ENCODE measurements around the gene ARRB1.
"Not testable (repeated sequence)": the region's sequence is repeated elsewhere in the genome, so short reads cannot be mapped to it uniquely, and the experiment has no call there.

Gene ARRB1

DNA sequence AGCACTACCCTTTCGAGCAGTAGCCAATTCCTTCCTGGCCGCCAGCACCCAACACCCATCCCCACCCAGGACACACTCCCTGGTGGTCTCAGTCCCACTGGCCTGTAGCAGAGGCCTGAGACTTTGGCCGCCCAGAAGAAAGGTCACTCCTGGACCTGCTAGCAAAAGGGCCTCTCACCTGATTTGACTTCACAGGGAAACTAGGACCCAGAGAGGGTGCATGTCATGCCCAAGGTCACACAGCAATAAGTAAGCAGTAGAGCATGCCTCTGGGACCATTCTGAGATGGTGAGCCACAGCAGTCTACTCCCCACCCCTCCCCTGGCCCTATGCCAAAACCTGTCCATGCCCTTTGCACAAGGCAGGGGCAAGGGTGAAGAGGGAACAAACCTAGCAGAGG, 7.3 kb downstream of the ARRB1 start:
- DNase-seq (ENCODE audit: low read depth, low spot score) = no peak

DNA sequence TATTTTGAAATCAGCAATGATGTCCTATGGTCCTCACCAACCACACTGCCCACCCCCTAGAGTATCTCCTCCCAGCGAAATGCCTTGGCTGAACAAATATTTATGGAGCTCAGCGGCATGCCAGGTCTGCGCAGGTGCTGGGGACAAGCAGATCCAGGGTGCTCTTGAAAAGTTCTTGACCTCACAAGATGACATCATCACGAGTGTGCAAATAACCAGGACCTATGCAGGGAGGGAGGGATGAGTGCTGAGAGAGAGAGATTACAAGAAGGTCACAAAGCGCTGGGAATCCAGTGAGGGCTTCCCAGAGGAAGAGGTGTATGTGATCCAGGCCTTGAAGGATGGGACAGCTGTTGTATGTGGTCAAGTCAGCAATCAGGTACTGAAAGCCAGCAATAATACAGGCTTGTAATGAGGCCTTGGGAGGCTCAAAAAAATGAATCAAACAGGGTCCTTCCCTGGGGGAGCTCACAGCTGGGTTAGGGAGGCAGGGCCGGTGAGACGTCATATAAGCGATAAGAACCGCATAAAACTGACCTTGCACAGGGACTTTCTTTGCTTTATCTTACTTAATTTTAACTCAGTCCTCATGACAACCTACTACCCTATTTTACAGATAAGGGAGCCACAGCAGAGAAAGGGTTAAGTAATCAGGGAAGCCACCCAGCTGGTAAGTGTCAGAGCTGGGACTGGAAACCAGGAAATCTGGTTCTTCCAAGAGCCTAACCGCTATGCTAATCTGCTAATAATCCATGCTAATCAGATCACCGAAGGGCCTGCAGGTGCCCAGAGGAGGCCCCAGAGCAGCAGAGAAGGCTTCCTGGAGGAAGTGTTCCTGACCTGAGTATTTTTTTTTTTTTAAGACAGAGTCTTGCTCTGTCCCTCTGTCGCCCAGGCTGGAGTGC, 8.2 kb downstream of the ARRB1 start:
- no peak for DNase-seq (ENCODE audit: low read depth, low spot score)

DNA sequence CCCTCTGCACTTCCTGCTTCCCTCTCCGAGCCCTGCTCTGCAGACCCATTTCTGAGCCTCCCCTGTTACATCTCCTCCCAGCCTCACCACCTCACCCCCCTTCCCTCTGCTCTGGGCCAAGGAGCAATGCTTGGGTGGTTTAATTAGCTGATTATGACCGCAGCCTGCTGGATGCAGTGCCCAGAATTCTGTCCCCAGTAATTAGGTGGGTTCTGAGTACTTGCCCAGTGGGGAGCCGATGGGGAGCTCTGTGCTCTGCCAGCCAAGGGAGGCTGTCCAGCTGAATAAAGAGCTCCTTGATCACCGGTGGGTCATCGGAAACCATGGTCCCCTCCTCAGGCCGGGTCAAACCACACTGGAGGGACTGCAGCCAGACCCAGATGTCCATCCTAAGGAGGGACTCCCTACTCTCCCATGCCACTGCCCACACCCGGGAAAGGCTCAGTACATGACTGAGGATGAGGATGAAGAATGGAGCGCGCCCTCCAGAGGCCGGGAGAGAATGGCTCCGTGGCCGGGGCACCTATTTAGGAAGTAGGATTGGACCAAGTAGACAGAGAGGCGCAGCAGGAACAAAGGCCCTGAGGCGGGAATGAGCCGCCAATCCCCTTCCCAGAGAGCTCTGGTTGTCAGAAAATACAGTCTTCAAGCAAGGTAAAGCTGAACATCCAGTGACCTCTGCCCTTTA, 9.1 kb downstream of the ARRB1 start:
- peak; percentile 82 for DNase-seq (ENCODE audit: low read depth, low spot score)

DNA sequence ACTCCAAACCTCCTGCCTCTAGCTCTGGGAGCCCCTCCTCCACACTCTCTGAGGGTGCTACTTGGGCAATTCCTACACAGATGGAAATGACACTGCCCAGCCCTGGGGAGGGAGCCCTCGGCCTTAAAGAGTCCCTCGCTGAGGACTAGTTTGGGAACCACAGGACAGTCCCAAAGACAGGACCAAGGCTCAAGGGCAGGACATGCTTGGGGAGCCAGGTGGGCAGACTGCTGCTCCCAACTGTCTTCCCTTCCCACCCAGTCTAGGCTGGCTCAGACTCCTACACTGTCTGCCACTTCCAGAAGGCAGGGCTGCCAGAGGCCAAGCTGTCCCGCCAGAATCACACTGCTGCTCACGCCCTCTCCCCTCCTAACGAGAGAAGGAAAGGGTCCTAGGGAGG, 9.8 kb downstream of the ARRB1 start:
- no peak for DNase-seq (ENCODE audit: low read depth, low spot score)

DNA sequence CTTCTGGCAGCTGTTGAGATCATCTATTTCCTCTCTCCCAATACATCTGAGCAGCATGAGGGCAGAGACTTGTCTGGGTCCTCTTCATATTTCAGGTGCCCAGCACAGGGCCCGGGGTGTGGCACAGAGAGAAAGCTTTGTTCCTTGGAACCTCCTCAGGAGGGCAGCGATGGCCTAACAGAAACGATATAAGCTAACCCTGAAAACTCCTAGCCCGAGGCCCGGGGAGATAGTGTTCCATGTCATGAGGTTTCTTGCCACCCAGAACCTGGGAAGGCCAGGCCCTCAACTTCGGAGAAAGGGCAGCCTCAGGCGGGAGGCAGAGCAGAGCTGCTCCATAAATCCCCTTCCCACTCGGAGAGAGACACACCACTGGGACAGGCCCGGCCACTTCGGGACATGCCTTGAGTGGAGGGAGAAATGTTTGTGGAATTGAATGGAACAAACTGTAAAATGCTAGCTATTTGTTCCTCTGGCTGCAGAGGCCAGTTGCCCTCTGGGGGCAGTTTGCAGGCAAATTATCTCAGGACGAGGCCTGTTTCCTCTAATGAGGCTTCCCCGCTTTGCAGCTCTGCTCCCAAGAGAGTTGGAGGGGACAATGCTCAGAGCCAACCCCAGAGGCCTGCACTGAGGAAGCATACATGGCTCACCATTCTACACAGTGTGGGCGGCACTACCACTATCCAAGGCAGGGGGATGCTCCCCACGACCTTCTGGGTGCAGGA, 11.6 kb downstream of the ARRB1 start:
- no peak for DNase-seq (ENCODE audit: low read depth, low spot score)

DNA sequence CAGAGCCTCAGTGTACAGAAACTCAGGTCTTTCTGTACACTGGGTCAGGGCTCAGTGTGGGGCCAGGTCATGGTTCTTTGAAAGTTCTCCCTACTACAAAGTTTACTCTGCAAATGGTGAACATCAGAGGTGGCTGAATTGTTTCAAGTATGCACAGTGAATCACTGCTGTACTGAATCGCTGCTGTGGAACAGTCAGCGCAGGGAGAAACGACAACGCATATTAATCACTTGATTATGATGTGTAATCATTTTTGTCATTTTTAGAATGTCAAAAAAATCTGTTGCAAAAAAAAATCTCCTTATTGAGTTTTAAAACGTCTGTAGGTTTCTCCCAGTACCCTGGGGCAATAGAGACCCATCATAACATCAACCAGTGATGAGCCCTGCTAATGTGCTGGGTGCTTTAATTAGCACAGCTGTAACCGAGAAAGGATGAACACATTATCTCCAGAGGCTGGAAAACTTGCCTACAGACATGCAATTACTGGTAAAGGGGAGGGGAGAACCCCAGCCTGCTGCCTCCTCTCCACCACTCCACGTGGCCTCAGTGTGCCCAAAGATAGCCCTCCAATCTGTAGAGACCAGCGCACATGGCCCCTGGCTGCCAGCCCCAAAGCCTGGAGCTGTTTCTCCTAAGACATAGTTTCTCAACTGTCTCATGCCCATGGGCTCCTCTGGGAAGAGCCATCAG, 12.8 kb downstream of the ARRB1 start:
- no peak for DNase-seq (ENCODE audit: low read depth, low spot score)

DNA sequence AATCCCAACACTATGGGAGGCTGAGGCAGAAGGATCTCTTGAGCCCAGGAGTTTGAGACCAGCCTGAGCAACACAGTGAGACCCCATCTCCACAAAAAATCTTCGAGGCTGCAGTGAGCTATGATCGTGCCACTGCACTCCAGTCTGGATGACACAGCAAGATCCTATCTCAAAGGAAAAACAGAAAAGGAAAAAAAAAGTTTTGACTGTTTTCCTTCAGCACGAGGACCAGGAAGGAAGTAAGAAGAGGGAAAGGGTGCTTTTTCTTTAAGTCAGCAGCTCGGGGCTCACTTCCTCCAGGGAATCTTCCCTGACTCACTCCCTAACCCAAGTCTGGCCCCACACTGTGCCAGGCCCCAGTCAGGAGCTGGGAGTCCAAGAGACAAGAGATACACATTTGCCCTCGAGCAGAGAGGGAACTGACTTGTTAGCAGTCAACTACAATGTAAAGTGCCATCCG, 14.2 kb downstream of the ARRB1 start:
- DNase-seq (ENCODE audit: low read depth, low spot score) = no peak

DNA sequence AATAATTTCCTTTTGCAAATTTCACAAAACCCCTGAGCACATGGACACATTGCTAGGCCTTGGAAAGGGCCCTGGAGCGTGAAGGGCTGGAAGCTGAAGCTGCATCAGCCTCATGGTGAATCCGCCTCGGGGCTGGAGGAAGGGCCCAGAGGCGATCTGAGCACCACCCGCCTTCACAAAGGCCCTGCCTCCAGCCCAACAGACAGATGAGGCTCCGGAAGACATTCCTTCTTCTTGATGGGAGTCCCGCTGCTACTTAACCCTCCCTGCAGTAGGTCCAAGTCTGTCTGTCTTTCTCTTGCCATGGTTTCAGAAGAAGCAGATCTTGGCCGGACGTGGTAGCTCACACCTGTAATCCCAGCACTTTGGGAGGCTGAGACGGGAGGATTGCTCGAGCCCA, 16.5 kb downstream of the ARRB1 start:
- no peak for DNase-seq (ENCODE audit: low read depth, low spot score)

DNA sequence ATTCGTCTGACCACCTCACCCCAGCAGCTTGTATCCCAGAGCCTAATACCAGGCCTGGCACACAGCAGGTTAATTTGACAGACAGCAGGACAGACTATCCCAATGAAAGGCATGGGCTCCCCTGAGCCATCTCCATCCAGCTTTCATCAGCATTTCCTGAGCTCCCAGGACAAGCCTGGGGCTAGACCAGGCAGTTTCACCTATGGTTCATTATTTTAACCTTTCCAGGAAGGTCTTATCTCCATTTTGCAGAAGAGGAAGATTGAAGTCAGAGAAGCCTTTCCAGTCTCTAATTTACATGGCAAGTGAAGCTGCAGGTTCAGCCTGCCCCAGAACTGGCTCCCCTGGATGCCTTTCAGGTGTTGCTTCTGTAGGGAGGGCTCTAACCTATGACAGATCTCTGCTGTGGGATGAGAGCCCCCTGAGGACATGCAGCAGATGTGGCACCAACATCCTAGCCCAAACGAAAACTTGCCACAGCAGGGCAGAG, 17.0 kb downstream of the ARRB1 start:
- no peak for DNase-seq (ENCODE audit: low read depth, low spot score)

DNA sequence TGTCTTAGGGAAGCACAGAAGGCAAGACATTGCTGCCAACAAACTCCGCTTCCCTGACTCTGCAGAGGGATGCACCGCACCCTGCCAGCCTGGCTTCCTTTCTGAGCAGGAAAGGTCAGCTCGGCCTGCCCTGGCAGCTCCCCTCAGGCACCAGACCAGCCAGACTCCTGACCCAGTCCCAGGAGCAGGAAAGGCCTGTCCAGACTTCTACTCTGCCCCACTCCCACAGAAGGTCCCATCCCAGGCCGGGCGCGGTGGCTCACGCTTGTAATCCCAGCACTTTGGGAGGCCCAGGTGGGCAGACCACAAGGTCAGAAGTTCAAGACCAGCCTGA, 17.7 kb downstream of the ARRB1 start:
- no peak for DNase-seq (ENCODE audit: low read depth, low spot score)

DNA sequence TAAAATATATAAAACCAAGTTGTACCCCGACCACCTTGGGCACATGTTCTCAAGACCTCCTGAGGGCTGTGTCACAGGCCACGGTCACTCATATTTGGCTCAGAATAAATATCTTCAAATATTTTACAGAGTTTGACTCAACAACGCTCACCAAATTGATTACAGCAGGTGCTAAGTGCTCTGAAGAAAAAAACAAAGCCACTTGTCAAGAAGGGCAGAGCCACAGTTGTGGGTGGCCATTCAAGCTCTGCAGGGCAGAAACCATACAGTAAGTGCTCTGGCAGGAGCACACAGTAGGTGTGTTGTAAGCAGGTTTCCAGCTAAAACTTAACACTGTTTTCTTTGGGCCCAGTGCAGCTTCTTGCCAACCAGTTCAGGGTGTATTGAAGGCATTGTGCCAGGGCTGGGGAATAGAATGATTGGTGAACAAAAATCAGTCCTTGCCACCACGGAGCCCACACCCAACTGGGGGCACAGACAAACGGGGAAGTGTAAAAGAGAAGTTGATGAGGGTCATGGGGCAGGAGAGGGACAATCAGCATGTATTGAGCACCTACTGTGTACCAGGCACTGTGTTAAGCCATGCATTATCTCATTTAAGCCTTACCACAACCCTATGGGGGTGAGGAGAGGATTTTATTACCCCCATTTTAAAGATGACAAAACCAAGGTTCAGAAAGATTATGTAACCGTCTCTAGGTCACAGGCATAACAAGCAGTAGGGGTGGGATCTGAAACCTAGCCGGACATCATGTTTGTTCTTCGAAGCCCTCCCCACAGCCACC, 18.2 kb downstream of the ARRB1 start:
- DNase-seq (ENCODE audit: low read depth, low spot score) = no peak

DNA sequence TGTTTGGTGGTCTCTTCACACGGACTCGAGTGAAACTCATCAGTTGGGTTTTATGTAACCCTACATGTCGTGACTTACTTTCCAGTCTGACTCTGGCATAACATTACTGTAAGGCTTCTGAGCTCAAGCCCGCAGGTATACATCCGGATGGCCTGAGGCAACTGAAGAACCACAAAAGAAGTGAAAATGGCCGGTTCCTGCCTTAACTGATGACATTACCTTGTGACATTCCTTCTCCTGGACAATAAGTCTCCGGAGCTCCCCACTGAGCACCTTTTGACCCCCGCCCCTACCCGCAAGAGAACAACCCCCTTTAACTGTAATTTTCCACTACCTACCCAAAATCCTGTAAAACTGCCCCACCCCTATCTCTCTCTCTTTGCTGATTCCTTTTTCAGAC, 19.7 kb downstream of the ARRB1 start:
- not testable (repeated sequence) for DNase-seq (ENCODE audit: low read depth, low spot score)

DNA sequence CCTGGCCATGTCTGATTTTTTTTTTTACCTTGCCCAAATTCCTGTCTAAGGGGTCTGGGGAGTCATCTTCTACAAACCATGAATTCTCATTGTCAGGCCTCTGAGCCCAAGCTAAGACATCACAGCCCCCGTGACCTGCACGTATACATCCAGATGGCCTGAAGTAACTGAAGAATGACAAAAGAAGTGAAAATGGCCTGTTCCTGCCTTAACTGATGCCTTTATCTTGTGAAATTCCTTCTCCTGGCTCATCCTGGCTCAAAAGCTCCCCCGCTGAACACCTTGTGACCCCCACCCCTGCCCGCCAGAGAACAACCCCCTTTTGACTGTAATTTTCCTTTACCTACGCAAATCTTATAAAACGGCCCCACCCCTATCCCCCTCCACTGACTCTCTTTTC, 20.2 kb downstream of the ARRB1 start:
- not testable (repeated sequence) for DNase-seq (ENCODE audit: low read depth, low spot score)

DNA sequence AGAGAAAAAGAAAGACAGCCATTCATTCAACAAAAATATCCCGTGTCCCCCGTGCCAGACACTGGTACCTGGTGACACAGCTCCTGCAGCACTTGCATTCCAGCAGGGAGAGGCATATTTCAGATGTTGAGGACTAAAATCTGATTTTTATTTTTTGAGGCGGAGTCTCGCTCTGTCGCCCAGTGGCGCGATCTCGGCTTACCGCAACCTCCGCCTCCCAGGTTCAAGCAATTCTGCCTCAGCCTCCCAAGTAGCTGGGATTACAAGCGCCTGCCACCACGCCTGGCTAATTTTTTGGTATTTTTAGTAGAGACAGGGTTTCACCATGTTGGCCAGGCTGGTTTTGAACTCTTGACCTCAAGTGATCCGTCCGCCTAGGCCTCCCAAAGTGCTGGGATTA, 20.6 kb downstream of the ARRB1 start:
- not testable (repeated sequence) for DNase-seq (ENCODE audit: low read depth, low spot score)

DNA sequence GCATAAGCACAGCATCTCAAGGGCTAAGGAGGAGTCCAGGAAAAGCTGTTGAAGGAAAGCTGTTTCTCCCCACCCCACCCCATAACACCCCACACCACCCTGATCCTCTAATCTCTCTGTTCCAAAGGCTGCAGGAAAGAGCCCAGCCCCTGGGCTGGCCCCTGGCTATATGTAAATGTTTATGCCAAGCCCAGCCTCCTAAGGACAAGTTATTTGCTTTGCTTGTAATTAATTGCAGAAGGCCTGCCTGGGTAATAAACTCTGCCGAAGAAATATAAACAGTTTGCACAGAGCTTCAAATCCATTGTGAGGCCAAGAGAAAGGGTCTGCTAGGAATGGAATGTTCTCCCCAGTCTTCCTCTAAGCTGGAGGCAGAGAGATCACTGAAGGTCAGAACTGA, 21.2 kb downstream of the ARRB1 start:
- DNase-seq (ENCODE audit: low read depth, low spot score) = no peak

DNA sequence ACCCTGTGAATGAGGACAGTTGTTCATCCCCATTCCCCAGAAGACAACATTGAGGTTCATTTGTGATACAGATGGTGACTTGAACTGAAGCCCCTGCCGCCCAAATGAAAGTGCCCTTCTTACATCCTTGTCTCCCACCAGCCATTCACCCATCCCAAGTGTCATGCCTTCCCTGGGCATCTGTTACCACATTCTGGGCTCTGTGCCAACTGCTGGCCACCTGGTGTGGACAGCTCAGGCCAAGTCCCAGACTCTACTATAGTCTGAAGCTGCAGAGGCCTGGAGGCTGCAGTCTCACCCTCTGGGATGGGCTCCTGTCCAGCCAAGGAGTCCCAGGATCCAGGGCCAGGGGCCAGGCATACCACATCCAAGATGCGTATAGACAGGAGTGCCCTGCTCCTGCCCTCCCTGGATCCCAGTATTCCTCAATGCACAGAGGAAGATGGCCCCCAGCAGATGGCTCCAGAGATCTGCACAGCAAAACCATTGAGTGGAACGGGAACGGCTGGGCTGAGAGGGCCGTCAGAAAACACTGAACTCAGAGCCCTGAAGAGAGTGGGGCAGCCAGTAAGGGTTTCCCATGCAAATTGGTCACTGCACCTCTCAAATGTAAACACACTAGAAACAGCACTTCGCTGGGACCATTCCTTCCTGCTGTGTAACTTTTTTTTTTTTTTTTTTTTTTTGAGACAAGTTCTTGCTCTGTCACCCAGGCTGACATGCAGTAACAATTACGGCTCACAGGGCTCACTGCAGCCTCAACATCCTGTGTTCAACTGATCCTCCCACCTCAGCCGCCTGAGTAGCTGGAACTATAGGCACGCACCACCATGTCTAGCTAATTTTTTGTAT, 22.8 kb downstream of the ARRB1 start:
- DNase-seq (ENCODE audit: low read depth, low spot score) = peak; percentile 77

DNA sequence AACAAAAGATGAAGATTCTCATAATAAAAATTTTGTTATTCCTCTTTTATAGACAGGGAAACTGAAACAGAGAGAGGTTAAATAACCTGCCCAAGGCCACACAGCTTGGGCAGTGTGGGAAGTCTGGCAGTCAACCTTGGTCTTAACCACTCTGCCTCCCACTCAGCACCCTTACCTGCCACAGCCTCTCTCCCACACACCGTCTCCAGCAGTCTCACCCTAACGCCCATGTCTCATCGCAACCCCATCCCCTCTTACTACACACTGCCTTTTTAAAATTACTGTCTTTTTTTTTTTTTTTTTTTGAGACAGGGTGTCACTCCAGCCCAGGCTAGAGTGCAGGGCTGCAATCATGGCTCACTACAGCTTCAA, 25.0 kb downstream of the ARRB1 start:
- DNase-seq (ENCODE audit: low read depth, low spot score) = no peak

DNA sequence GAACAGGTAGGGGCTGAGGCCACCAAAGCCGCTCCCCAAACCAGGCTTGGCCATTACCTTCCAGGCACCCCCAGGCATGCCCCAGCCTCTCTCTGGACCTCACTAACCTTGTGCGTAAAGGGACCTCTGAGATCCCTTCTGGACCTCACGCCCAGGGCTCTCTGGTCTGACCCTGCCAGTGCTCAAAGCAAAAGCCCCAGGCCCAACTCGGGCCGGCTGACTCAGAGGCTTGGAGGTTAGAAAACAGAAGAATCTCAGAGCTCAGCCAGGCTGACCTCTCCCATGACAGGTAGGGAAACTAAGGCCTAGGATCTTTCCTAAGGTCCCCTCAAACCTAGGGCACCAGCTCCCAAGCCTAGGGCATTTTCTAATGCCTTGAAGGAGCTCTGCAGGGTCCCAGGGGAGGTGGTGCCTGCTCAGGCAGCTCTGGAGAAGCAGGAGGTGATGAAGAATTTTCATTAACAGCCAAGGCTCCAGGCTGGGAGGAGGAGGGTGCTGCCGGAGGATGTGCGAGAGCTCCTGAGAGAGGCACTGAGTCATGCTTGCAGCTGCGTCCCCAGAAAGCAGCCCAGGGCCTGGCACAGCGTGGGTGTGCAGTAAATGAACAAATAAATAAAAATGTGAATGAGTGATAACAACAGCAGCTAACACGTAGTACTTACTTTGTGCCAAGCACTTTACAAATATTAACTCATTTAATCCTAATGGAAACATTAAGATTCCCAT, 25.6 kb downstream of the ARRB1 start:
- peak; percentile 82 for DNase-seq (ENCODE audit: low read depth, low spot score)

DNA sequence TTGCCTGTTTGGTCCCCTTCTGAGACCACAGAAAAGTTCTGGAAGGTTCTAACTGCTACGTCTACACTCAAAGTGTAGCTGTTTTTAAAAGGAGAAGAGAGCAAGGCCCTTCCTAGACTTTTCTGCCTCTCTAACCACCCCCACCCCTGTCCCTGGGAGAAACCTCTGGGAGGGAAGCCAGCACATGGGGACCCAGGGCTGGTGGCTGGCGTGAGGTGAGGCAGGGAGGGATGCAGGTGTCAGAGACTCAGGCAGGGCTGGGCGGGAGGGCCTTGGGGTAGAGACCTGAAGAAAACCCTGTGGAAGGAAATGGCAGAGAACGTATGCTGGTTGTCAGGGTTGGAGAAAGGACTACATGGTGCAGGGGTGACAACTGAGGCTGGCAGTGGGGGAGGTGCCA, 26.7 kb downstream of the ARRB1 start:
- DNase-seq (ENCODE audit: low read depth, low spot score) = no peak

Data from astrocyte of the hippocampus (primary cell).